ENCODE results near the gene LRRC32. TPM values are rescaled to one million over a fixed set of nuclear protein-coding genes. Genes with fewer than 3 reads are reported as not detected.
"Not testable (repeated sequence)": the region's sequence is repeated elsewhere in the genome, so short reads cannot be mapped to it uniquely, and the experiment has no call there.

The LRRC32 gene
- total RNA-seq, 4 donors from 2014 or later = 14.5 to 35.5 (median 23.4) TPM

DNA sequence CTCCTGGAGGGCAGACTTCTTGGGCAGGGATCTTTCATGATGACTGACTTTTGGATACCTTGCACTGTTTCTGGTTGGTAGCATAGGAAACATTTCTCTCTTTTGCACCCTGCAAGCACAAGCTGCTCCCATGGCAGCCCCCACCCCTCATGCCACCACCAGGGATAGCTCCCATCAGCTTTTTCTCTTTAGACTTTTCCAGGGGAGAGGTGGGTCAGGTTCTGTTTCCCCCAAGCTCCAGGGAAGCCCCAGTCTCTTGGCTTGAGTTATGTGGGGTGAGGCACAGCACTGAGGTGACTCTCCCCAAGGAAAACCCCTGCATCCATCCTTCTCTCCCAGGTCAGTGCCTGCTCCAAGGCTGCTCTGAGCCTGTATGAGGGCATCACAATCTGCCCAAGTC lies 22.5 kb downstream of the LRRC32 start:
- no peaks in the 10 kb centered on the region for H3K27me3 ChIP-seq
- H3K36me3 ChIP-seq = no peaks in the 10 kb centered on the region
- TF ChIP-seq, protein P1, sequence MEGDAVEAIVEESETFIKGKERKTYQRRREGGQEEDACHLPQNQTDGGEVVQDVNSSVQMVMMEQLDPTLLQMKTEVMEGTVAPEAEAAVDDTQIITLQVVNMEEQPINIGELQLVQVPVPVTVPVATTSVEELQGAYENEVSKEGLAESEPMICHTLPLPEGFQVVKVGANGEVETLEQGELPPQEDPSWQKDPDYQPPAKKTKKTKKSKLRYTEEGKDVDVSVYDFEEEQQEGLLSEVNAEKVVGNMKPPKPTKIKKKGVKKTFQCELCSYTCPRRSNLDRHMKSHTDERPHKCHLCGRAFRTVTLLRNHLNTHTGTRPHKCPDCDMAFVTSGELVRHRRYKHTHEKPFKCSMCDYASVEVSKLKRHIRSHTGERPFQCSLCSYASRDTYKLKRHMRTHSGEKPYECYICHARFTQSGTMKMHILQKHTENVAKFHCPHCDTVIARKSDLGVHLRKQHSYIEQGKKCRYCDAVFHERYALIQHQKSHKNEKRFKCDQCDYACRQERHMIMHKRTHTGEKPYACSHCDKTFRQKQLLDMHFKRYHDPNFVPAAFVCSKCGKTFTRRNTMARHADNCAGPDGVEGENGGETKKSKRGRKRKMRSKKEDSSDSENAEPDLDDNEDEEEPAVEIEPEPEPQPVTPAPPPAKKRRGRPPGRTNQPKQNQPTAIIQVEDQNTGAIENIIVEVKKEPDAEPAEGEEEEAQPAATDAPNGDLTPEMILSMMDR (IDR thresholded peaks at IDR 0.05 in 4 of 5, conservative IDR thresholded peaks at IDR 0.05 in 1 of 5) = no peak
- TF ChIP-seq POLR2A (IDR thresholded peaks at IDR 0.05) = no peak
- no peak overlapping the region for H3K4me3 ChIP-seq
- peaks cover 0 to 5% of the 10 kb centered on the region in 2 donors for H3K4me1 ChIP-seq
- DNase-seq (no peak), ATAC-seq (no peak)
- no peak overlapping the region for H3K27ac ChIP-seq
- in situ Hi-C loops (cut with MboI; ENCODE audit: low sequenced_read_pairs in 4 of 4) = no loop called here
- no peaks in the 10 kb centered on the region for H3K9me3 ChIP-seq
- intact Hi-C loops (cut with DNase I; ENCODE audit: low total_unique reads) = no loop called here

DNA sequence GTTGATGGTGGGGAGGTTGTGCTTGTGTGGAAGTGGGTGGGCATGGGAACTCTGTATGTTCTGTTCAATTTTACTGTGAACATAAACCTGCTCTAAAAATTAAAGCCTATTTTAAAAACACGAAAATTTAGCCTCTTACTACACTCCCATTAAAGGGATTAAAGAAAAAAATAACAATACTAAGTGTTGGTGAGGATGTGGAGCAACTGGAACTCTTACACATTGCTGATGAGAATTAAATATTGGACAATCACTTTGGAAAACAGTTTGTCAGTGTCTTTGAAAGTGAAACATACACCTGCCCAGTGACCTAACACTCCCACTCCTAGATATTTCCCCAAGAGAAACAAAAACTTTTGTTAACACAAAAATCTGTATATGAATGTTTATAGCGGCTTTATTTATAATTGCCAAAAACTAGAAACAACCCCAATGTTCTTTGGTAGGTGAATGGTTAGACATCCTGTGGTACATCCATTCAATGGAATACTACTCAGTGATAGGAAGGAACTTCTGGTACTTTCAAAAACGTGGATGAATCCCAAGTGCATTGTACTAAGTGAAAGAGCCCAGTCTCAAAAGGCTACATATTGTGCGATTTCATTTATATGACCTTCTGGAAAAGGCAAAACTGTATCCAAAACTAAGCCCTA lies 23.5 kb downstream of the LRRC32 start:
- TF ChIP-seq, protein P1 (IDR thresholded peaks at IDR 0.05 in 4 of 5, conservative IDR thresholded peaks at IDR 0.05 in 1 of 5) = no peak
- TF ChIP-seq POLR2A (IDR thresholded peaks at IDR 0.05) = no peak
- peaks cover 0 to 5% of the 10 kb centered on the region in 2 donors for H3K4me1 ChIP-seq
- no peak for ATAC-seq
- H3K9me3 ChIP-seq = no peaks in the 10 kb centered on the region
- H3K36me3 ChIP-seq = no peaks in the 10 kb centered on the region
- DNase-seq = no peak
- no peak overlapping the region for H3K27ac ChIP-seq
- intact Hi-C loops (cut with DNase I; ENCODE audit: low total_unique reads) = no loop called here
- no peaks in the 10 kb centered on the region for H3K27me3 ChIP-seq
- in situ Hi-C loops (cut with MboI; ENCODE audit: low sequenced_read_pairs in 4 of 4) = no loop called here
- H3K4me3 ChIP-seq = no peak overlapping the region

DNA sequence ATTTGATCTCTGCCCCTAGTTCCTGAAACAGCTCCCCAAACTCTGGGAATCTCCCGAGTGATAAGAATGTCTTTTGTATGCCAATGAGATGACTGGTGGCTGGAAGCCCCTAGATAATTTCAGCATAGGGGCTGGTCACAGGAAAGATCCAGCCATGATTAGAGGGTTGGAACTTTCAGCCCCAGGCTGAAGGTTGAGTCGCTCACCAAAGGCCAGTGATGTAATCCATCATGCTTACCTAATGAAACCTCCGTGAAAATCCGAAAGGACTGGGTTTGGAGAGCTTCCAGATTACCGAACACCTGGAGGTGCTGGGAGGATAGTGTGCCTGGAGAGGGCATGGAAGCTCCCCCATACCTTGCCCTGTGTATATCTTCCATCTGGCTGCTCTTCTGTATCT lies 26.0 kb downstream of the LRRC32 start:
- Histone ChIP-seq H3K27ac (no peak overlapping the region), H3K36me3 (no peaks in the 10 kb centered on the region), H3K4me3 (no peak overlapping the region), H3K9me3 (no peaks in the 10 kb centered on the region), H3K4me1 (no peaks in the 10 kb centered on the region), H3K27me3 (no peaks in the 10 kb centered on the region)
- DNase-seq (no peak), ATAC-seq (no peak)
- intact Hi-C loops (cut with DNase I; ENCODE audit: low total_unique reads) (no loop called here), in situ Hi-C loops (cut with MboI; ENCODE audit: low sequenced_read_pairs in 4 of 4) (no loop called here)
- no peak for TF ChIP-seq POLR2A (IDR thresholded peaks at IDR 0.05)
- TF ChIP-seq, protein P1 (IDR thresholded peaks at IDR 0.05 in 4 of 5, conservative IDR thresholded peaks at IDR 0.05 in 1 of 5) = no peak

DNA sequence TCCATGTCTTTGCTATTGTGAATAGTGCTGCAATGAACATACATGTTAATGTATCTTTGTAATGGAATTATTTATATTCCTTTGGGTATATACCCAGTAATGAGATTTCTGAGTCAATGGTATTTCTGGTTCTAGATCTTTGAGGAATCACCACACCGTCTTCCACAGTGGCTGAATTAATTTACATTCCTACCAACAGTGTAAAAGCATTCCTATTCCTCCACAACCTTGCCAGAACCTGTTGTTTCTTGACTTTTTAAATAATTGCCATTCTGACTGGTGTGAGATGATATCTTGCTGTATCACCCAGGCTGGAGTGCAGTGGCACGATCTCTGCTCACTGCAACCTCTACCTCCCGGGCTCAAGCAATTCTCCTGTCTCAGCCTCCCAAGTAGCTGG lies 26.8 kb downstream of the LRRC32 start:
- H3K4me3 ChIP-seq; ATAC-seq; H3K36me3 ChIP-seq; DNase-seq; intact Hi-C loops (cut with DNase I; ENCODE audit: low total_unique reads); in situ Hi-C loops (cut with MboI; ENCODE audit: low sequenced_read_pairs in 4 of 4); H3K9me3 ChIP-seq; H3K27ac ChIP-seq; H3K4me1 ChIP-seq; H3K27me3 ChIP-seq: not testable (repeated sequence)

- H3K4me1 ChIP-seq = no peaks in the 10 kb centered on the region
- ATAC-seq (no peak), DNase-seq (no peak)
- TF ChIP-seq, protein P1 (IDR thresholded peaks at IDR 0.05 in 4 of 5, conservative IDR thresholded peaks at IDR 0.05 in 1 of 5) = no peak
- no peak for TF ChIP-seq POLR2A (IDR thresholded peaks at IDR 0.05)
- in situ Hi-C loops (cut with MboI; ENCODE audit: low sequenced_read_pairs in 4 of 4) = no loop called here
- no peak overlapping the region for H3K27ac ChIP-seq
- no peaks in the 10 kb centered on the region for H3K27me3 ChIP-seq
- no peaks in the 10 kb centered on the region for H3K9me3 ChIP-seq
- intact Hi-C loops (cut with DNase I; ENCODE audit: low total_unique reads) = no loop called here
- no peaks in the 10 kb centered on the region for H3K36me3 ChIP-seq
- no peak overlapping the region for H3K4me3 ChIP-seq
Observed at GRCh38 chr11:76642341-76642740, 28.2 kb downstream of the LRRC32 start.
